ENCODE measurements around the gene U2AF2. TPM values are rescaled to one million over a fixed set of nuclear protein-coding genes. Genes with fewer than 3 reads are reported as not detected.

Gene U2AF2
- total and polyA plus RNA-seq, 2 of the 8 experiments (the other 6 are each of a cell fraction or from before 2014, with no cell fraction given), result 162 to 252 TPM

GRCh38 chr19:55688422-55689218 is 33.8 kb downstream of the U2AF2 start:
- CTCF ChIA-PET (ENCODE audit: partially characterized antibody), result interaction anchor here (2.2 to 2.7 kb wide), 2 partner anchors 14 to 17 kb away, joined by 6 to 9 read pairs; no protein-coding TSS in a partner anchor

More at GRCh38 chr19:55688422-55689218, 33.8 kb downstream of the U2AF2 start:
- no peak overlapping the region for H2AK5ac ChIP-seq (ENCODE audit: low read depth, low read length)
- no peaks in the 10 kb centered on the region for H3K23me2 ChIP-seq (ENCODE audit: low read depth, low read length)
- H3K4ac ChIP-seq (replicated peaks; ENCODE audit: insufficient read length, low read depth, low read length), result no peak overlapping the region
- H2BK20ac ChIP-seq (ENCODE audit: low read length), result no peak overlapping the region
- H3K79me1 ChIP-seq (ENCODE audit: low read depth, low read length), result peaks cover 5% of the 10 kb centered on the region
- WGBS, 2 experiments (ENCODE audit: extremely low coverage in 1 of 2, insufficient coverage in 1 of 2, insufficient read length in 1 of 2, insufficient replicate concordance in 2 of 2, low coverage in 1 of 2, low lambda C conversion rate in 2 of 2, missing lambda C conversion rate in 1 of 2), result 91% methylated on average over 18 of the region's 27 CpGs; no CpG with 5 or more reads in 1 of the 2 experiments
- H3K23ac ChIP-seq (ENCODE audit: insufficient read length), result no peak overlapping the region
- H3K9me3 ChIP-seq (ENCODE audit: insufficient read depth in 2 of 2, low read depth in 1 of 2, low read length in 1 of 2), result no peaks in the 10 kb centered on the region
- no peak overlapping the region for H2BK5ac ChIP-seq (ENCODE audit: low read depth, low read length)
- H2BK120ac ChIP-seq (replicated peaks; ENCODE audit: low read depth, low read length), result no peak overlapping the region
- H4K91ac ChIP-seq (replicated peaks; ENCODE audit: insufficient read length, low read length), result no peak overlapping the region
- H3K9ac ChIP-seq (replicated peaks in 1 of 4; ENCODE audit: extremely low read depth in 1 of 4, low read depth in 3 of 4, low read length in 3 of 4), result no peak overlapping the region
- H3K14ac ChIP-seq (ENCODE audit: insufficient read length), result no peak overlapping the region
- TF ChIP-seq SIX5 (IDR thresholded peaks at IDR 0.05; ENCODE audit: low read depth, low read length) (no peak), BACH1 (IDR thresholded peaks at IDR 0.05; ENCODE audit: low read length) (no peak), KDM1A (IDR thresholded peaks at IDR 0.05; ENCODE audit: borderline replicate concordance, low read length) (no peak), BRCA1 (IDR thresholded peaks at IDR 0.05; ENCODE audit: low read depth, low read length) (no peak), TCF12 (IDR thresholded peaks at IDR 0.05; ENCODE audit: low read depth, low read length) (no peak), RXRA (IDR thresholded peaks at IDR 0.05; ENCODE audit: insufficient read depth, low read depth, low read length) (no peak), SAP30 (IDR thresholded peaks at IDR 0.05; ENCODE audit: insufficient read depth, insufficient replicate concordance, low read length) (no peak), RFX5 (IDR thresholded peaks at IDR 0.05; ENCODE audit: borderline replicate concordance, low read depth, low read length) (no peak), PHF8 (conservative IDR thresholded peaks at IDR 0.05; ENCODE audit: low read depth, low read length) (no peak)
- FAIRE-seq (no peak), DNase-seq (ENCODE audit: low read depth in 1 of 2, low spot score in 2 of 2) (no peak)
- H4K8ac ChIP-seq (ENCODE audit: extremely low read depth, insufficient read depth, low read length), result no peak overlapping the region
- H4K5ac ChIP-seq (ENCODE audit: insufficient read length, low read depth, low read length), result no peak overlapping the region
- POLR2A ChIA-PET (ENCODE audit: partially characterized antibody), result interaction anchor here (1.5 kb wide), 1 partner anchor 13 kb away, joined by 4 read pairs; no protein-coding TSS in a partner anchor
- H2BK12ac ChIP-seq (ENCODE audit: low read depth, low read length), result no peak overlapping the region
- no peak overlapping the region for H3K4me2 ChIP-seq (ENCODE audit: insufficient read depth in 1 of 2, low read depth in 2 of 2, low read length in 2 of 2)
- no peaks in the 10 kb centered on the region for H3K4me1 ChIP-seq (replicated peaks in 1 of 4; ENCODE audit: control insufficient read depth in 3 of 4, insufficient read depth in 4 of 4, low read length in 3 of 4)
- H3K27me3 ChIP-seq (replicated peaks in 1 of 4; ENCODE audit: control insufficient read depth in 3 of 4, extremely low read depth in 1 of 4, insufficient read depth in 3 of 4, low read length in 3 of 4), result no peaks in the 10 kb centered on the region; a peak in 1 of 7 replicates
- no peak overlapping the region for H3K4me3 ChIP-seq (ENCODE audit: extremely low read depth in 1 of 4, insufficient read depth in 2 of 4, low read depth in 3 of 4, low read length in 4 of 4)
- H2BK15ac ChIP-seq (ENCODE audit: low read length), result no peak overlapping the region
- peaks cover 0 to 18% of the 10 kb centered on the region in 2 experiments; a peak in 1 of 4 replicates for H3K79me2 ChIP-seq (ENCODE audit: control insufficient read depth in 1 of 2, insufficient read depth in 2 of 2, low read length in 2 of 2)
- no peak overlapping the region for H3K56ac ChIP-seq (replicated peaks; ENCODE audit: insufficient read length, low read depth, low read length)
- H3K18ac ChIP-seq (ENCODE audit: extremely low read depth, low read length), result no peak overlapping the region
- H4K20me1 ChIP-seq (replicated peaks in 1 of 2; ENCODE audit: control insufficient read depth in 1 of 2, insufficient read depth in 2 of 2, low read length in 2 of 2), result peaks cover 1 to 39% of the 10 kb centered on the region in 2 experiments
- H3K27ac ChIP-seq (ENCODE audit: low read depth, low read length), result no peak overlapping the region
- no peak overlapping the region for H2AFZ ChIP-seq (ENCODE audit: low read length)
- H3K36me3 ChIP-seq (ENCODE audit: control insufficient read depth in 2 of 4, insufficient read depth in 4 of 4, low read length in 3 of 4), result peaks cover 2 to 54% (median 14%) of the 10 kb centered on the region in 4 experiments; a peak in 6 of 8 replicates

Measured in H1 (cell line).